Measurements from ENCODE around the gene AVP. TPM values are rescaled to one million over a fixed set of nuclear protein-coding genes. Genes with fewer than 3 reads are reported as not detected.

The AVP gene
- not detected in 2 replicates for total RNA-seq
- polyA plus RNA-seq = not detected in 2 replicates
- polyA plus RNA-seq (2011; cell fraction: cytosol; rRNA removed) = not detected in 2 replicates
- not detected in 2 replicates for polyA plus RNA-seq (2011; cell fraction: nucleus; rRNA removed)
- not detected in 2 replicates for polyA plus RNA-seq (2012)
- not detected in 2 replicates for polyA minus RNA-seq
- not detected for polyA minus RNA-seq (2011; cell fraction: cytosol; rRNA and poly(A)+ RNA removed)
- not detected in 2 replicates for polyA minus RNA-seq (2011; cell fraction: nucleus; rRNA and poly(A)+ RNA removed)
- not detected for Bru-seq, nascent RNA
- not detected for BruChase-seq, experiment 1, labeled RNA remaining after a 6-hour chase
- not detected for BruChase-seq, experiment 2, labeled RNA remaining after a 2-hour chase
- long read RNA-seq = 0 reads

GRCh38 chr20:3084283-3084985 lies at the start of gene AVP:
AVP (minus strand) TSS chr20:3084724; CDS start chr20:3084674, 50 bp downstream.
- intact Hi-C loops (cut with micrococcal nuclease) = no loop called here
- Histone ChIP-seq H3K36me3 (ENCODE audit: control insufficient read depth in 2 of 2, extremely low read depth in 1 of 2, insufficient read depth in 2 of 2, low read length in 2 of 2) (no peaks in the 10 kb centered on the region), H3K9ac (replicated peaks; ENCODE audit: extremely low read depth, insufficient read depth, low read length) (no peak within 1 kb of the TSS), H3K9me3 (replicated peaks; ENCODE audit: control insufficient read depth, insufficient read depth, low read length) (no peaks in the 10 kb centered on the region), H3K27ac (ENCODE audit: insufficient read depth, low read depth, low read length) (no peak within 1 kb of the TSS), H3K4me2 (ENCODE audit: insufficient read depth, low read length) (no peak within 1 kb of the TSS), H3K4me3 (replicated peaks in 1 of 3; ENCODE audit: insufficient read depth in 1 of 3, low read depth in 1 of 3, low read length in 3 of 3) (no peak within 1 kb of the TSS), H3K4me1 (ENCODE audit: control insufficient read depth, extremely low read depth, insufficient read depth, low read length) (peaks cover 2% of the 10 kb centered on the region), H3K79me2 (ENCODE audit: control insufficient read depth, insufficient read depth, low read length) (no peaks in the 10 kb centered on the region), H2AFZ (ENCODE audit: low read depth, low read length) (no peak within 1 kb of the TSS), H3K9me1 (replicated peaks; ENCODE audit: control insufficient read depth, extremely low read depth, insufficient read depth, low read length) (no peaks in the 10 kb centered on the region), H4K20me1 (replicated peaks; ENCODE audit: control insufficient read depth, extremely low read depth, insufficient read depth, low read length) (no peaks in the 10 kb centered on the region), H3K27me3 (ENCODE audit: control insufficient read depth in 2 of 2, insufficient read depth in 2 of 2, low read length in 2 of 2) (peaks cover 28 to 34% of the 10 kb centered on the region in 2 experiments)
- dilution Hi-C loops (cut with MboI; ENCODE audit: extremely low pct_ligation_motif_present, low sequenced_read_pairs) = no loop called here
- ChIA-PET POLR2A (no interaction called here), CTCF (no interaction called here)
- FAIRE-seq (no peak), DNase-seq (ENCODE audit: low read depth, low spot score) (no peak)
- TF ChIP-seq MAX (IDR thresholded peaks at IDR 0.05; ENCODE audit: insufficient read depth, insufficient read length) (no peak), GATA2 (IDR thresholded peaks at IDR 0.05; ENCODE audit: insufficient read depth, insufficient read length, low read depth, low read length) (no peak), MYC (IDR thresholded peaks at IDR 0.05; ENCODE audit: low read depth, low read length) (no peak), JUN (IDR thresholded peaks at IDR 0.05; ENCODE audit: borderline replicate concordance, insufficient read depth, insufficient read length, low read depth) (no peak), FOS (IDR thresholded peaks at IDR 0.05; ENCODE audit: borderline replicate concordance, insufficient read depth, low read length) (no peak), POLR2A (IDR thresholded peaks at IDR 0.05; ENCODE audit: low read depth, low read length) (no peak), POLR2AphosphoS5 (IDR thresholded peaks at IDR 0.05; ENCODE audit: insufficient read depth, low read depth, low read length) (no peak), EZH2 (IDR thresholded peaks at IDR 0.05; ENCODE audit: borderline replicate concordance, low read depth, low read length, severe bottlenecking) (no peak), CTCF (IDR thresholded peaks at IDR 0.05; ENCODE audit: extremely low read depth in 1 of 2, insufficient read depth in 1 of 2, low read depth in 1 of 2, low read length in 2 of 2) (no peak)
- no TSS peak for BruUV-seq (replicated peaks)
